PFSK-1 (cell line): Measurements from ENCODE around the gene HAVCR1.

Experiments used
- FOXP2 ChIP-seq: optimal IDR thresholded peaks from 2 replicates; pipeline ENCODE3; 2011; ENCODE audit warnings: borderline replicate concordance, control low read depth, inconsistent platforms; ENCODE audit not compliant: insufficient read depth; ENCODE audit errors: extremely low read length, extremely low read depth
- POLR2AphosphoS5 ChIP-seq: IDR thresholded peaks from 2 replicates; pipeline ENCODE4 v1.6.1; 2012; ENCODE audit warnings: low read depth, mild to moderate bottlenecking, control low read depth, low read length, moderate library complexity
- REST ChIP-seq, 2 experiments: IDR thresholded peaks; 2 replicates each; pipeline versions ENCODE4 v1.6.1 to v1.8.0; 2011 to 2012; ENCODE audit warnings: low read depth in 2 of 2, low read length in 2 of 2, control low read depth in 1 of 2, inconsistent platforms in 1 of 2, mild to moderate bottlenecking in 1 of 2, moderate library complexity in 1 of 2; ENCODE audit not compliant: insufficient read depth in 1 of 2
- SIN3A ChIP-seq: IDR thresholded peaks from 2 replicates; pipeline ENCODE4 v1.6.1; 2012; ENCODE audit warnings: mild to moderate bottlenecking, low read length, moderate library complexity, borderline replicate concordance; ENCODE audit not compliant: insufficient read depth
- TAF1 ChIP-seq: IDR thresholded peaks from 2 replicates; pipeline ENCODE4 v1.6.1; 2012; ENCODE audit warnings: low read length, control low read depth, borderline replicate concordance; ENCODE audit not compliant: insufficient read depth

The HAVCR1 gene

DNA sequence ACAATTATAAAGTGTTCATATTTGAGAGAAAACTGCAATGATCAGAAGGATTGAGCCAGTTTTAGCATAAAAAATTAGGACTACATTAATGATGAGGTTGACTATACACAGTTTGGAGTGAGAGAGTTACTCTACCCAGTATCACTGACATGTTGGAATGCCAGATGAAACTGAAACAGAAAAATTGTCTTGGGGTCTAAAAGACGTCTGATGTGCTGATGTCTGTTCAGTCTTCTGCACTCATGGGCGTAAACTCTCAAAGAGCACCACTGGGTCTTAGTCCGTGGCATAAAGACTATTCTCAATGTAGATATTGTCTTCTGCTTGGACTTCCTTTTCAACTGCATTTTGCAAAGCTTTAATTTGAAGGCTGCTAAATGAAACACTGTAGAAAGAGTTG is 29.5 kb downstream of the HAVCR1 start:
- TF ChIP-seq SIN3A, result no peak
- no peak for TF ChIP-seq REST (IDR thresholded peaks at IDR 0.05; ENCODE audit: insufficient read depth in 1 of 2, low read depth in 2 of 2, low read length in 2 of 2)
- no peak for TF ChIP-seq TAF1
- no peak for TF ChIP-seq POLR2AphosphoS5
- TF ChIP-seq FOXP2, result no peak

GRCh38 chr5:157026789-157027424 is 32.0 kb downstream of the HAVCR1 start:
- no peak for TF ChIP-seq SIN3A
- no peak for TF ChIP-seq REST (IDR thresholded peaks at IDR 0.05; ENCODE audit: insufficient read depth in 1 of 2, low read depth in 2 of 2, low read length in 2 of 2)
- TF ChIP-seq TAF1, result no peak
- TF ChIP-seq POLR2AphosphoS5, result no peak
- TF ChIP-seq FOXP2, result no peak

- TF ChIP-seq POLR2AphosphoS5 (no peak), SIN3A (no peak), FOXP2 (no peak), TAF1 (no peak), REST (IDR thresholded peaks at IDR 0.05; ENCODE audit: insufficient read depth in 1 of 2, low read depth in 2 of 2, low read length in 2 of 2) (no peak)
Observed at GRCh38 chr5:157025093-157025698, 33.7 kb downstream of the HAVCR1 start.

DNA sequence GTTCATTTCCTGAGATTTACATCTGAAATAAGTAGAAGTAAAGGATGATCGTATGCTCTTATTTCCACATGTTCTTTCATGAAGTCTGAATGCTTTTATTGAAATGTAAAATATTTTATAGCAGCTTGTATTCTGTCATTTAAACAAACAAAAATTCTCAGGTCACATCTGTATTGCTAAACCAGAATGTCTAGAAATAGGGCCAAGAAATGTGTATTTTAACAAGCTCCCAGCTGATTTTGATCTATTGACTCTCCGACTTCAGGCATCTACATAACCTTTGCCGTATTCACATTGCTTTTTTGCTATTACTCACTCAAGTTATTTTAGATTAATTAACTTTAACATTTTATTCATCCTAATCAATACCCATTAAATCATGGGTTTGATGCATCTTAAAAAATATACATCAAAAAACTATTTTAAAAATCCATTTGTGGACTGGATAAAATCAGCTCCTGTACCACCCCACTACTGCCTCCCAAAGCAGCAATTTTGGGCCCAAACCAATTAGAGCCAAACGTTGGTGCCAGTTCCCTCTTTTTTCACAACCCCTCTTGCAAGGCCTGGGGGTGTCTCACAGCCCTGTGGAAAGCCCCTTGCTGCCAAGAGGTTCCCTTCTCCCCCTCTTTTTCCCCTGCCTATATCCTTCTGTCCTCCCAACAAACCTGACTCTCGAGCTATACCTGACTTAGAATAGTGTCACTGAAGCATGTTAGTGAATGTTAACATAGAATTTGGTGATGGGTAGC is 34.5 kb downstream of the HAVCR1 start:
- no peak for TF ChIP-seq REST (IDR thresholded peaks at IDR 0.05; ENCODE audit: insufficient read depth in 1 of 2, low read depth in 2 of 2, low read length in 2 of 2)
